GM18520 (cell line): ENCODE results near the gene BDH2.

Experiments used
- ATAC-seq: cut with Tn5 transposase; IDR thresholded peaks from one replicate; pipeline ENCODE4 v1.9.1; 2021; ENCODE audit not compliant: unreplicated experiment

BDH2 gene

GRCh38 chr4:103029300-103029699 lies 70.3 kb downstream of the BDH2 start:
- no peak for ATAC-seq
